Stimulated activated CD4-positive, alpha-beta T cell treated with anti-CD3 and anti-CD28 coated beads, Interleukin-12 subunit alpha, Interleukin-12 subunit beta, amount 100 ng/mL, for 4 hours (primary cell): ENCODE results near the gene DDX53.

Source experiments
- DNase-seq: peaks from one replicate; pipeline ENCODE4 v3.0.0-alpha.2; 2020

DDX53 gene

GRCh38 chrX:23052324-23052723, 52.6 kb downstream of the DDX53 start:
- DNase-seq: no peak
